ENCODE data around the gene GPC1.

The GPC1 gene

GRCh38 chr2:240507778-240508251 is 72.4 kb downstream of the GPC1 start:
- H3K27me3 ChIP-seq = no peaks in the 10 kb centered on the region
- no peaks in the 10 kb centered on the region for H3K4me1 ChIP-seq
- intact Hi-C loops (cut with DNase I; ENCODE audit: low total_unique reads) = no loop called here
- TF ChIP-seq CTCF (IDR thresholded peaks at IDR 0.05) = no peak
- H3K9me3 ChIP-seq = no peaks in the 10 kb centered on the region
- H3K4me3 ChIP-seq = no peak overlapping the region
- DNase-seq = no peak
- peaks cover 0 to 49% (median 18%) of the 10 kb centered on the region in 3 donors for H3K36me3 ChIP-seq
- H3K27ac ChIP-seq = no peak overlapping the region

- H3K4me1 ChIP-seq = no peaks in the 10 kb centered on the region
- H3K27me3 ChIP-seq = no peaks in the 10 kb centered on the region
- no peak for DNase-seq
- intact Hi-C loops (cut with DNase I; ENCODE audit: low total_unique reads) = no loop called here
- H3K4me3 ChIP-seq = no peak overlapping the region
- H3K36me3 ChIP-seq = peaks cover 0 to 51% (median 14%) of the 10 kb centered on the region in 3 donors
- H3K9me3 ChIP-seq = no peaks in the 10 kb centered on the region
- no peak overlapping the region for H3K27ac ChIP-seq
- no peak for TF ChIP-seq CTCF (IDR thresholded peaks at IDR 0.05)
Observed at GRCh38 chr2:240508832-240509545, 73.5 kb downstream of the GPC1 start.

- Histone ChIP-seq H3K9me3 (no peaks in the 10 kb centered on the region), H3K27me3 (no peaks in the 10 kb centered on the region), H3K4me1 (no peaks in the 10 kb centered on the region), H3K4me3 (no peak overlapping the region), H3K36me3 (peaks cover 0 to 51% (median 14%) of the 10 kb centered on the region in 3 donors), H3K27ac (no peak overlapping the region)
- intact Hi-C loops (cut with DNase I; ENCODE audit: low total_unique reads) = no loop called here
- DNase-seq = no peak
- TF ChIP-seq CTCF (IDR thresholded peaks at IDR 0.05) = no peak
Observed at GRCh38 chr2:240509667-240510512, 74.4 kb downstream of the GPC1 start.

- Histone ChIP-seq H3K4me3 (no peak overlapping the region), H3K4me1 (no peaks in the 10 kb centered on the region), H3K27me3 (no peaks in the 10 kb centered on the region), H3K27ac (no peak overlapping the region), H3K36me3 (peaks cover 0 to 43% (median 14%) of the 10 kb centered on the region in 3 donors), H3K9me3 (no peaks in the 10 kb centered on the region)
- no peak for DNase-seq
- no peak for TF ChIP-seq CTCF (IDR thresholded peaks at IDR 0.05)
- intact Hi-C loops (cut with DNase I; ENCODE audit: low total_unique reads) = no loop called here
Observed at GRCh38 chr2:240510513-240511210, 75.2 kb downstream of the GPC1 start.

GRCh38 chr2:240511351-240512108 is 76.1 kb downstream of the GPC1 start:
- H3K27ac ChIP-seq = no peak overlapping the region
- H3K4me1 ChIP-seq = no peaks in the 10 kb centered on the region
- no peak for TF ChIP-seq CTCF (IDR thresholded peaks at IDR 0.05)
- no peak overlapping the region for H3K4me3 ChIP-seq
- DNase-seq = no peak
- H3K9me3 ChIP-seq = no peaks in the 10 kb centered on the region
- H3K36me3 ChIP-seq = peaks cover 0 to 38% (median 14%) of the 10 kb centered on the region in 3 donors
- no peaks in the 10 kb centered on the region for H3K27me3 ChIP-seq
- intact Hi-C loops (cut with DNase I; ENCODE audit: low total_unique reads) = no loop called here

Measured in tibial artery (tissue), 4 donors.